G401 (cell line): Measurements from ENCODE around the gene CELA3B. TPM values are rescaled to one million over a fixed set of nuclear protein-coding genes. Genes with fewer than 3 reads are reported as not detected.
"Not testable (repeated sequence)": the region's sequence is repeated elsewhere in the genome, so short reads cannot be mapped to it uniquely, and the experiment has no call there.

Experiments
- DNase-seq: peaks from one replicate; pipeline ENCODE4 v3.0.0-alpha.2; 2015; ENCODE audit warnings: low spot score
- in situ Hi-C: cut with HindIII; loops from 2 replicates; pipeline ENCODE4 v1.10.0; 2016; ENCODE audit warnings: low sequenced_read_pairs, mixed read lengths
- total RNA-seq: library from RNA; depleted of rRNA; stranded (reverse); fragments of >200 nt; shearing (Covaris generic); gene quantifications from 2 replicates; pipeline ENCODE4 v1.2.3, GENCODE V29; 2014

CELA3B gene
- total RNA-seq, 1 experiment from 2014 or later = not detected

DNA sequence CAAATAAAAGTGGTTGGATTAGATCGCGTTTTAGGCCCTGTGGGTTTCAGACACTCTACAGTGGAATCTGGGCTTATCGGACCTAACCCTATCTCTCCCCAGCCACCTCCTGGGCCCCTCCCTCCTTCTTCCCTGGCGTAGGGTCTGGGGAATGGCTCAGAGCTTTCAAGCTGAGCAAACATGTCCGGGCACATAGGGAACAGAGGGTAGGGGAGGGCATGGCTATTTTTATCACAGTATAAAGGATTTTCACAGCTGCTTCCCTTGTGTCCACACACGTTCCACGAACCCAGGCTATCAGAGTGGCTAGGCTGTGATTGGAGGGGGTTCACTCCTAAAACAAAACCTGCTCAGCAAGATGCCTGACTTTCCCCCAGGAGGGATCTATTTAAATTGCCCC, 22.8 kb downstream of the CELA3B start:
- in situ Hi-C loops, DNase-seq: not testable (repeated sequence)

DNA sequence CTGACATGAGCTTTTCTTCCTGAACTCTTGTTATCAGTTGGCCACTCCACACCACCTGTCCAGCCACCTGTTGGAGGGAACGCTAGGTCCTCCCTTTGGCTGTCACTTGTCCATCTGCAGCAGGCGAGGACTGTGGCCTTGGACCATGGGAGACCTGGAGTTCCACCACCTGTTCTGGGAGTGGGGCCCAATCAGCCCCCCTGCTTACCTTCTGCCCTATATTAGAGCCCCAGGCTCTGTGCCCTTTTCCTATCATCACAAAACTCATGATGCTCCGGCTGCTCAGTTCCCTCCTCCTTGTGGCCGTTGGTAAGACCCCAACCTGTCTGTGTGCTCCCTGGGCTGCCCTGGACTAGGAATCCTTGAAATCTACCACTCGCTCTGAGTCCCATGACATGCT, 24.6 kb downstream of the CELA3B start, which contains the start of gene CELA3A:
CELA3A (plus strand) TSS at position 249 of the 400 bp plus-strand sequence; CDS start at position 267, 18 bp downstream.
- in situ Hi-C loops = no loop called here

DNA sequence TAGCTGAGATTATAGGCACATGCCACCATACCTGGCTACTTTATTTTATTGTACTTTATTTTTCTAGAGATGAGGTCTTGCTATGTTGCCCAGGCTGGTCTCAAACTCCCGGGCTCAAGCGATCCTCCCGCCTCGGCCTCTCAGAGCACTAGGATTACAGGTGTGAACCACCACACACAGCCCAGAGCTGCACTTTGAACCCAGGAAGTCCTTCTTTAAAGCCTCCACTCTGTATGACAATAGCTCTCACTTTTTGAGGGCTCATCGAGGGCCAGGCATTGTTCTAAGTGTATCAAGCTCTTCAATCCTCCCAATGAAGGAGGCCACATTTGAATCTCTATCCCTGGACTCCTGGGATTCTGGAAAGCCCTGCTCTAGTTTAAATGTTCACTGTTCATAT, 25.6 kb downstream of the CELA3B start:
- DNase-seq, in situ Hi-C loops: not testable (repeated sequence)

More for the DNA sequence above, 24.6 kb downstream of the CELA3B start, which contains the start of gene CELA3A:
- peak; percentile 44 for DNase-seq

DNA sequence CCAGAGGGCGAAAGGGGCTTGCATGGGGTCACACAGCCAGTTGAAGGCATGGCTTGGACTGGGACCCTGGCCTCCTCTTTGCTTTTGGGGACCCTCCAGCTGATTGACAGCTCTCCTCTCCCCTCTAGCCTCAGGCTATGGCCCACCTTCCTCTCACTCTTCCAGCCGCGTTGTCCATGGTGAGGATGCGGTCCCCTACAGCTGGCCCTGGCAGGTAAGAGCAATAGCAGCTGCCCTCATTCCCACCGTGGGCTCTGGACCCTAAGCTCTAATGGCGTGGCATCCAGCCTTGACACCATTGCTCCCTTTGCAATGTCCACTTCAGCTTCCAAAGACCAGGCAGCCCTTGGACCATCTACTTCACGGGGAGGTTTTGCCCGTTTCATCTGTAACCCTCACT, 26.1 kb downstream of the CELA3B start:
- in situ Hi-C loops, DNase-seq: not testable (repeated sequence)

DNA sequence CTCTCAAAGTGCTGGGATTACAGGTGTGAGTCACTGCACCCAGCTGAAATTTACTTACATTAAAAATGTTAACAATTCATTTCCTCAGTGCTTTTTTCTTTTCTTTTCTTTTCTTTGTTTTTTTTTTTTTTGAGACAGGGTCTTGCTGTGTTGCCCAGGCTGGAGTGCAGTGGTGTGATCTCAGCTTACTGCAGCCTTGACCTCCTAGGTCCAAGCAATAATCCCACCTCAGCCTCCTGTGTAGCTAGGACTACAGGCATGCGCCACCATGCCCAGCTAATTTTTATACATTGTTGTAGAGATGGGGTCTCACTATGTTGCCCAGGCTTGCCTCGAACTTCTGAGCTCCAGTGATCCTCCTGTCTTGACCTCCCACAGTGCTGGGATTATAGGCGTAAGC, 27.1 kb downstream of the CELA3B start:
- DNase-seq, in situ Hi-C loops: not testable (repeated sequence)

DNA sequence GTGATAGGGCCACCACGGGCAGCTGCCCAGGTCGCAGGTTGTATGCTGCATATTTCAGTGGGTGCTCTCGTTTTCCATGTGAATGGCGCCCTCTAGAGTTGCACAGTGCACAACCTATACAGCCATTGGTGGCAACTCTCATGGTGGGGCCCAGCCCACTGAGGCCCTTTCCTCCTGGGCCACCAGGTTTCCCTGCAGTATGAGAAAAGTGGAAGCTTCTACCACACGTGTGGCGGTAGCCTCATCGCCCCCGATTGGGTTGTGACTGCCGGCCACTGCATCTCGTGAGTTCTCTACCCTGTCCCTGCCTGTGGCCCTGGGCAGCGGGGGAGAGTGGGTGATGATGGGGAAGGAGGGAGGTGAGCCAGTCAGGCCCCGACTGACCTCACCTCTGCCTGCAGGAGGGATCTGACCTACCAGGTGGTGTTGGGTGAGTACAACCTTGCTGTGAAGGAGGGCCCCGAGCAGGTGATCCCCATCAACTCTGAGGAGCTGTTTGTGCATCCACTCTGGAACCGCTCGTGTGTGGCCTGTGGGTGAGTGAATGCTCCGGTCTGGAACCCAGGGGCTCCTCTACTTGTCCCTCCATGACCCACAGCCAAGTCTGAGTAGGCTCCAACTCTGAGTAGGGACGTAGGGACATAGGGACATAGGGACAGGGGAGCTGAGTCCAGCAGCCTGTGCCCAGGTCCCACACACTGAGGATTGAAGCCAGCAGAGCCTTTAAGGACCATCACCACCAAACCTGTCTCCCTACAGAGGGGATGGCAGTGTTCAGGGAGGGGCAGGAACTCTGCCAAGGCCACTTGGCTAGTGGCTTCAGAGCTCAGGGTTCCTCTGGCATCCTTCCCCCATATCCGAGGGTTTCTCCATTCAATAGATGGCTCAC, 28.7 kb downstream of the CELA3B start:
- in situ Hi-C loops, DNase-seq: not testable (repeated sequence)

DNA sequence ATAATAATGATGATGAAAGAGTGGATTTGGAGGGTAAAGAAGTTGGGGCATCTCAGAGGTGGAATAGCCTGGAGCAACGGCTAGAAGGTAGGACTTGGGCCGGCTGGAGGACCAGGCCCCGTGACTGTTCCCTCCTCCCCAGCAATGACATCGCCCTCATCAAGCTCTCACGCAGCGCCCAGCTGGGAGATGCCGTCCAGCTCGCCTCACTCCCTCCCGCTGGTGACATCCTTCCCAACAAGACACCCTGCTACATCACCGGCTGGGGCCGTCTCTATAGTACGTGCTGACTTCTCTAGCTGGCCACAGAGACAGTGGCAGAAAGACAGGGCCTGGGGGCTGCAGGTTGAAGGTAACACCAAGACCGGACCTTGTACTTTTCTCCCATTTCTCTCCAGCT, 29.9 kb downstream of the CELA3B start:
- in situ Hi-C loops, DNase-seq: not testable (repeated sequence)

DNA sequence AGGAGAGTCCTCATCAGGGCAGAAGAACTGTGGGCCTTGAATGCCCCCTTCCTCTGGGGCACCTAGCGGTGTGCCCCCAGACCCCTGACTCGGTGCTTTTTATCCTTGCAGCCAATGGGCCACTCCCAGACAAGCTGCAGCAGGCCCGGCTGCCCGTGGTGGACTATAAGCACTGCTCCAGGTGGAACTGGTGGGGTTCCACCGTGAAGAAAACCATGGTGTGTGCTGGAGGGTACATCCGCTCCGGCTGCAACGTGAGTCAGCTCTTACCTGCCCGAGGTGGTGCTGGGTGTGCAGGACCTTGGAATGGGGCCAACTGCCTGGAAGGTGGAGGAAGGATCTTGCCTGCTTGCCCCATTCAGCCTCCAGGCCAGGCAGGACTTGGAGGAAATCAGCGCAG, 30.4 kb downstream of the CELA3B start:
- DNase-seq, in situ Hi-C loops: not testable (repeated sequence)

DNA sequence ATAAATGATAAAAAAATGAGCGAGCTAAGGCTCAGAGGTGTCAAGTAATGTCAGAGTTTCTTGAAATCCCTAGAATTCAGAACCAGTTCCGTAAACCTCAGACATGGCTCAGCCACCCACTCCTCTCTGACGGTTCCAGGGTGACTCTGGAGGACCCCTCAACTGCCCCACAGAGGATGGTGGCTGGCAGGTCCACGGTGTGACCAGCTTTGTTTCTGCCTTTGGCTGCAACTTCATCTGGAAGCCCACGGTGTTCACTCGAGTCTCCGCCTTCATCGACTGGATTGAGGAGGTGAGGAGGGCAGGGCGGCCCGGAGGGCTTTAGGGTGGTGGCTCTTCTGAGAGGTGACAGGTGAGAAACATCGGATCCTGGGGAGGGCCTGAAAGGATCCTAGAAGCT, 32.7 kb downstream of the CELA3B start:
- DNase-seq, in situ Hi-C loops: not testable (repeated sequence)

DNA sequence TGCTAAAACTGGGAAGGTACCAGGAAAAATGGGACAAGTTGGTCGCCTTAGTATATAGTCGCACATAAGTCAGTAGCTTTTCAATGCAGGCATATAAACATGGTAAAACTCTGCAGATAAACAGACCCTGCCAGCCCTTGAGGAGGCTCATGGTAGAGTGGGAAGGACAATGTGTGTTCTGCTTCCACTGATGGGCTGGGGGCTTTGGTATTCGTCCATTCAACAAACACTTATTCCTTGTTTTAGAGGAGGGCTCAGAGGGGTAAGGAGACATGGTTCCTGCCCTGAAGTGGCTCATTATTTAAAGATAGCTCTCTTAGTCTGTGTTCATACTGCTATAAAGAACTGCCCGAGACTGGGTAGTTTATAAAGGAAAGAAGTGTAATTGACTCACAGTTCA, 35.9 kb downstream of the CELA3B start:
- in situ Hi-C loops, DNase-seq: not testable (repeated sequence)

DNA sequence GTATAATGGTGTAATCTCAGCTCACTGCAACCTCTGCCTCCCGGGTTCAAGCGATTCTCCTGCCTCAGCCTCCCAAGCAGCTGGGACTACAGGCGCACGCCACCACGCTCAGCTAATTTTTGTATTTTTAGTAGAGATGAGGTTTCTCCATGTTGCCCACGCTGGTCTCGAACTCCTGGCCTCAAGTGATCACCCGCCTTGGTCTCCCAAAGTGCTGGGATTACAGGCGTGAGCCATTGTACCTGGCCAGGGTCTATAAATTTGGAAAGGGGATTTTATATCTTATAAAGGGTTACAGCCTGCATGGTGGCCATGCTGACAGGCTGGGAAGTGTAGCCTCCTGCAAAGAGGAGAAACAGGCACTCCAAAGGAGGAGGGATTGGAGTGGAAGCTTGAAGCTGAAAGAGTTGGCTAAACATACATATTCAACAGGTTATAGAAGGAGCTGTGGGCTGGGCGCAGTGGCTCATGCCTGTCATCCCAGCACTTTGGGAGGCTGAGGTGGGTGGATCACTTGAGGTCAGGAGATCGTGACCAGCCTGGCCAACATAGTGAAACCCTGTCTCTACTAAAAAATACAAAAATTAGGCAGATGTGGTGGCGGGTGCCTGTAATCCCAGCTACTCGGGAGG, 37.9 kb downstream of the CELA3B start:
- DNase-seq, in situ Hi-C loops: not testable (repeated sequence)

DNA sequence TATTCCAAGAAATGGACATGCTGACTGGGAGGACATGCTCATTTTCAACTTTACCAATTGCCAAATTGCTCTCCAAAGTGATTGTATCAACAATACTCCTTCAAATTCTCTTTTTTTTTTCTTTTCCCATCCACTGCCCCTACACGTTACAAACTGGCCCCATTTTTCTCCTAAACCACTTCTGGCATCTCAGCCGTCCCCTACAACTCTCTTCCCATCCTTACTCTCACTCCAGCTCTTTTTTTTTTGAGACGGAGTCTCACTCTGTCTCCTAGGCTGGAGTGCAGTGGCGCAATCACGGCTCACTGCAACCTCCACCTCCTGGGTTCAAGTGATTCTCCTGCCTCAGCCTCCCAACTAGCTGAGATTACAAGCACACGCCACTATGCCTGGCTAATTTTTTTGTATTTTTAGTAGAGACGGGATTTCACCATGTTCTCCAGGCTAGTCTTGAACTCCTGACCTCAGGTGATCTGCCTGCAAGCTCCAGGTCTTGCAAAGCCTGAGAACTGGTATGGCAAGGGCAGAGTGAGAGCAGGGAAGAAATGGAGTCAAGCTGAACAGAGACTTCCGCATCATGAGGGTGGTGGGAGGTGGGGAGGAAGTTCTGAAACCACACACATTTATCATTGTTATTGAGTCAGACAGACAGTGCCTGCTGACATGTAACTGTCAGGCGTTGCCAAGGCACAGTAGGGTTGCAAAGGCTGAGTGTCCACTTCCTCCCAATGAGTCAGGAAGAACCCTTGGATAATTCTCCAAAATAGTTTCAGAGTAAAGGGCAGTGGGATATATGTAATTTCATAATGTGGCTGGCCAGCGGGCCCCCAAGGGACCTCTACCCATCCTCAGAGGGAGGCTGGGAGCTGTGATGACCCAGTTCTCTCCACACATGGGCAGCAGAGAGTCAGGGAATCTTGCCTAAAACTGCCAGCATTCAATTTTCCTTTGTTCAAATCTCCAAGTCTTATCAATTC, 42.0 kb downstream of the CELA3B start:
- no peak for DNase-seq
- in situ Hi-C loops = no loop called here

DNA sequence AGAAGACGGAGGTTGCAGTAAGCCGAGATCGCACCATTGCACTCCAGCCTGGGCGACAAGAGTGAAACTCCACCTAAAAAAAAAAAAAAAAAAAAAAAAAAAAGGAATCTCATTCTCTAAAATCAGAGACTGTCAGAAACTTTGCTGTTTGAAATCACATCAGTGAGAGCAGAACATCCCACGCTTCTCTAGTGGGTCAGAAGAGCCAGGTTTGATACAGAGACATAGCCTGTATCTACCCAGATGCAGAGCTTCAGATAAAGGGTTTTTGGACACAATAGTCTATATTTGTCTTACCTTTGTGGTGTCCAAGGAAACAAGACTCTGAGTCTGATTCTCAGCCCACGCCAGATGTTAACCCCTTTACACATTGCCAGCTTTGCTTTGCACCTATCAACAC, 44.2 kb downstream of the CELA3B start:
- in situ Hi-C loops = no loop called here
- DNase-seq = no peak

DNA sequence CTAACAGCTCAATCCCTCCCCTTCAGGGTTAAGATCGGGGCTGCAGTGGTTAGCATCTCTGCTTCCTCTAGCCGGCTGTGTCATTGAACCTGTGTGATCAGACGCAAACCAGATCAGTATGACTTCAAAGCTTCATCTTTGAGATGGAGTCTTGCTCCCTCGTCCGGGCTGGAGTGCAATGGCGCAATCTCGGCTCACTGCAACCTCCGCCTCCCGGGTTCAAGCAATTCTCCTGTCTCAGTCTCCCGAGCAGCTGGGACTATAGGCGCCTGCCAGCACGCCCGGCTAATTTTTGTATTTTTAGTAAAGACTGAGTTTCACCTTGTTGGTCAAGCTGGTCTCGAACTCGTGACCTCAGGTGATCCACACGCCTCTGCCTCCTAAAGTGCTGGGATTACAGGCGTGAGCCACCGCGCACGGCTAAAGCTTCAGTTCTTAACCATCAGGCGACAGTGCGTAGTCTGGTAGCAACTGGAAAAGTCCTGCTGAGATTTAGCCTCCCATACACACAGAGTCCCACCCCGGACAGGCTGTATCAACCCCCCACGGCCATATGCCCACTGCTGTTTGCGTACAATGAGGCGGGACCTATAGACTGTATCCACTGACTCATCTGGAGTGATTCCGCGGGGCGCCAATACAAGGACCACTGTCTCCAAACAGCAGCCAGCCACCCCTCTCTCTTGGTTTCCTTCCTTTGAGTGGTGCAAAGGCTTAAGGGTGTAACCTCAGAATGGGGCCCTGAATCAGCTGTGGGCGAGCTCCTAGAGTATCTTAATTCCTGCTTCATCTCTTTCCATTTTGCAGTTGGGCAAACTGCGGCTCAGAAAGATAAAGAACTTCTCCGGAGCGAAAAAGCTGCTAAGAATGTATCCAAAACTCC, 47.9 kb downstream of the CELA3B start:
- DNase-seq = peak; percentile 50
- in situ Hi-C loops = no loop called here

DNA sequence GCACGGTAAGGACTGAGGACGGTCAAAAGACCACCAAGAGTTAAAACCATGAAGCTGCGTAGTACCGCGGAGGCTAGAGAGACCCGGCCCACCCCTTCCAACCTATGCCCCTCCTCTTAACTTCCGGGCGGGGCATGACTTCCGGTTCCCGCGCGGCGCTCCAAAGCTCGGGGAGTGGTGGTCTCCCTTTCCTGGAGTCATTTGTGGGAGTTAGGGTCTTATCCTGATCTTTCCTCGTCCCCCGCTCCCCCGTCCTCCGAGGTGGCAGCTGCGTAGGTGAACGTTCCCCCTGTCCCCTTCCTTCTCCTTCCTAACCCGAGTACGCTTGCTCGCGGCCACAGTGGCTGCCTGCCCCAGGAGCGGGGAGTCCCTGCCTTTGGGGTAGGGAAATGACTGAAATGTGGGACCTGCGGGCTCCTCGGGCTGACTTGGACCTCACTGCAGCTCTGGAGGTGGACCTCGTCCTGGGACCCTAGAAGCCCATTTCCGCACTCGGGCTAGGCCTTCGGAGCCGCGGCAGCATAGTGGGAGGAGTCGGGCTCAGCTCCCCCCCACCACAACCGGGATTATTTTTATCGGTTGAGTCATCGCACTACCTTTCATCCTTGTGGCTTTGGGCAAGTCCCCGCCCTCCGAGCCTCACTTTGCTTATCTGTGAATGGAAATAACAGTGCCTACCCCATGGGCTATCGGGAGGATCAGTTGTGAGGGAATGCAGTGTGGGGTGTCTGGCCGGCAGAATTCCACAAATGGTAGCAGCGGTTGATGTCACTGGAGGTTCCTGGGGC, 48.7 kb downstream of the CELA3B start:
- DNase-seq = peak; percentile 90
- in situ Hi-C loops = no loop called here

DNA sequence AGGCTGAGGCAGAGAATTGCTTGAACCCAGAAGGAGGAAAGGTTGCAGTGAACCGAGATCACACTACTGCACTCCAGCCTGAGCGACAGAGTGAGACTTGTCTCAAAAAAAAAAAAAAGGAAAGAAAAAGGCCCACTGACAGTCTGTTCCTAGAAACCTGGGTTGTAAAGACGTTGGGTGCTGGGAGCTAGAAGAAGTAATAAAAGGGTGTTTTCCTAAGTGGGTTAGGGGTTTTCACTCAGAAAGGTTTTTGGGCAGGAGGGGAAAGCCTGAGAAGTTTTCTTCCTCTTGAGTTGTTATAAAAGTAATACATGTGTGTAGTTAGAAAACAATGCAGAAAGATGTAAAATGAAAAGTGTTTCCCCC, 50.1 kb downstream of the CELA3B start:
- no peak for DNase-seq
- in situ Hi-C loops = no loop called here

DNA sequence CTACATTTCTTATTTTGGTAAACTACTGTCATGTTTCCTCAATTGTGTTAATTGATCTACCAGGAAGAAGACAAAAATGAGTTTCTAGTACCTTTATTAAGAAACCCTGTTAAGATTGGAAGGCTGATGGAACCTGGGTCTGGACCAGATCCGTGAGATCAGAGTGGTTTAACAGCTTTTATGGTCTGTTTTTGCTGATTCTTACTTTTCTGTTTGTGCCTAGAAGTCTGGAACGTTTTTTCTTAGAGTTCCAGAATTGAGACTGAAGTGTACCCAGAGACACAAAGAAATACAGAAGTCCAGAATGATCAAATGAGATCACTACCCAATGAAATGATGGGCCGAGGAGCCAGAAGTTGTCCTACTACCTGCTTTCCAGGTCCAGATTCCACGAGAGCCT, 53.2 kb downstream of the CELA3B start:
- DNase-seq = no peak
- in situ Hi-C loops = no loop called here

DNA sequence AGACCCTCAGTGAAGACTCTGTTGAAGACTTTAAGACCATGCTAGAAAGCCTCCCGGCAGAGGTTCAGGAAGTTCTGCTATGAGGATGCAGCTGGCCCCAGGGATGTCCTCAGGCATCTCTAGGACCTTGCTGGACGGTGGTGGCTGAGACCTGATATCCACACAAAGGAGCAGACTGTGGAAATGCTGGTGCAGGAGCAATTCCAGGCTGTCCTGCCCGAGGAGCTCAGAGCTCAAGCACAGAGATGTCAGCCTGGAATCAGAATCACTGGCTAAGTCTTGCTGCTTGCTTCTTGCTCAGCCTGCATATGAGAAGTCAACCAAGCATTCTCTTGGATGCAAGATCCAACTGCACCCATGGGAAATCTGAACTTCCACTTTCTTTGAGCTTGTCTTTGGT, 53.7 kb downstream of the CELA3B start:
- in situ Hi-C loops = no loop called here
- DNase-seq = no peak
